GM18499 (cell line): ENCODE measurements around the gene SAP30BP.

Experiments
- ATAC-seq: cut with Tn5 transposase; IDR thresholded peaks from one replicate; pipeline ENCODE4 v1.9.1; 2021; ENCODE audit warnings: moderate number of reproducible peaks; ENCODE audit not compliant: insufficient read depth, unreplicated experiment

SAP30BP gene

GRCh38 chr17:75645889-75646637, 21.1 kb upstream of the SAP30BP start:
- ATAC-seq, result no peak

- no peak for ATAC-seq
Measured at GRCh38 chr17:75646638-75646992, 20.5 kb upstream of the SAP30BP start.

- ATAC-seq, result no peak
Measured at GRCh38 chr17:75647061-75647460, 20.1 kb upstream of the SAP30BP start.

GRCh38 chr17:75647921-75648320, 19.2 kb upstream of the SAP30BP start:
- ATAC-seq, result no peak

- ATAC-seq, result no peak
Measured at GRCh38 chr17:75649687-75650086, 17.5 kb upstream of the SAP30BP start.

GRCh38 chr17:75650874-75651273, 16.3 kb upstream of the SAP30BP start:
- no peak for ATAC-seq

GRCh38 chr17:75652341-75652740, 14.8 kb upstream of the SAP30BP start:
- no peak for ATAC-seq

GRCh38 chr17:75652934-75653549, 14.1 kb upstream of the SAP30BP start:
- no peak for ATAC-seq

- ATAC-seq, result no peak
Measured at GRCh38 chr17:75654176-75654575, 13.0 kb upstream of the SAP30BP start.

GRCh38 chr17:75658237-75658636, 8.9 kb upstream of the SAP30BP start:
- no peak for ATAC-seq

GRCh38 chr17:75661531-75661930, 5.6 kb upstream of the SAP30BP start:
- no peak for ATAC-seq

GRCh38 chr17:75662511-75662910, 4.6 kb upstream of the SAP30BP start:
- no peak for ATAC-seq

GRCh38 chr17:75664099-75664549, 3.0 kb upstream of the SAP30BP start:
- ATAC-seq, result peak; percentile 53

GRCh38 chr17:75665981-75666380, 1.2 kb upstream of the SAP30BP start:
- ATAC-seq, result no peak

- ATAC-seq, result no peak
Measured at GRCh38 chr17:75667825-75668224, 687 bp downstream of the SAP30BP start.

GRCh38 chr17:75668489-75668888, 1.4 kb downstream of the SAP30BP start:
- ATAC-seq, result no peak

- no peak for ATAC-seq
Measured at GRCh38 chr17:75670868-75671267, 3.7 kb downstream of the SAP30BP start.

- no peak for ATAC-seq
Measured at GRCh38 chr17:75672011-75672410, 4.9 kb downstream of the SAP30BP start.

GRCh38 chr17:75673487-75673886, 6.3 kb downstream of the SAP30BP start:
- ATAC-seq, result no peak

- no peak for ATAC-seq
Measured at GRCh38 chr17:75676461-75676860, 9.3 kb downstream of the SAP30BP start.

- ATAC-seq, result no peak
Measured at GRCh38 chr17:75679706-75680211, 12.6 kb downstream of the SAP30BP start.

- no peak for ATAC-seq
Measured at GRCh38 chr17:75680431-75680830, 13.3 kb downstream of the SAP30BP start.
